Sigmoid colon (tissue), 4 donors: ENCODE results near the gene CMPK1.

Experiments
- EP300 ChIP-seq, 4 donors: sonication (generic); formaldehyde crosslinking; IDR thresholded peaks; one replicate each; pipeline ENCODE4 v1.6.1; 2017; ENCODE audit warnings: antibody characterized with exemption in 4 of 4
- POLR2A ChIP-seq, 2 donors: fragments of 450-650 bp; IDR thresholded peaks; one replicate each; pipeline ENCODE4 v1.6.1; 2016; ENCODE audit warnings: antibody characterized with exemption in 2 of 2, mild to moderate bottlenecking in 2 of 2, moderate library complexity in 2 of 2
- TF ChIP-seq, protein P1 (sequence below), 4 experiments: fragments of 450-650 bp in 3 of 4; fragments of 200-600 bp in 1 of 4; IDR thresholded peaks; one replicate each; pipeline ENCODE4 v1.5.1; 2016 to 2019; ENCODE audit warnings: antibody characterized with exemption in 4 of 4, mild to moderate bottlenecking in 3 of 4, moderate library complexity in 2 of 4

DNA sequence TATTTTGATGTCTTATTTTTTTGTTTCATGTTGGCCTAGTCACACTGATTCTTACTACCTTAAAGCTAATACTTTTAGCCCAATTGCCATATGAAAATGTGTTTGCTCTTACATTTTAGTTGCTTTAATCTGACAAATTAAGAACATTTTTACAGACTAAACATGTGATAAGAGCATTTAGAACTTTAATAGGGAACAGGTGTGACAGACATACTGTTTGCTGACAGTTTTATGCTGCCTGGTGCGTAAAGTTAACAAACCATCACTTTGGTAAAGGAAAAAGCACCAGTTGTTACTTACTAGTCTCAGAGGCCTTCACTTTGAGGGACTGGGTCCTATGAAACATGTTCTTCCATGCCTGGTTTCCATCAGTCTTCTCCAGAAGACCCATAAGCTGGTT, 14.7 kb downstream of the CMPK1 start:
- TF ChIP-seq, protein P1, sequence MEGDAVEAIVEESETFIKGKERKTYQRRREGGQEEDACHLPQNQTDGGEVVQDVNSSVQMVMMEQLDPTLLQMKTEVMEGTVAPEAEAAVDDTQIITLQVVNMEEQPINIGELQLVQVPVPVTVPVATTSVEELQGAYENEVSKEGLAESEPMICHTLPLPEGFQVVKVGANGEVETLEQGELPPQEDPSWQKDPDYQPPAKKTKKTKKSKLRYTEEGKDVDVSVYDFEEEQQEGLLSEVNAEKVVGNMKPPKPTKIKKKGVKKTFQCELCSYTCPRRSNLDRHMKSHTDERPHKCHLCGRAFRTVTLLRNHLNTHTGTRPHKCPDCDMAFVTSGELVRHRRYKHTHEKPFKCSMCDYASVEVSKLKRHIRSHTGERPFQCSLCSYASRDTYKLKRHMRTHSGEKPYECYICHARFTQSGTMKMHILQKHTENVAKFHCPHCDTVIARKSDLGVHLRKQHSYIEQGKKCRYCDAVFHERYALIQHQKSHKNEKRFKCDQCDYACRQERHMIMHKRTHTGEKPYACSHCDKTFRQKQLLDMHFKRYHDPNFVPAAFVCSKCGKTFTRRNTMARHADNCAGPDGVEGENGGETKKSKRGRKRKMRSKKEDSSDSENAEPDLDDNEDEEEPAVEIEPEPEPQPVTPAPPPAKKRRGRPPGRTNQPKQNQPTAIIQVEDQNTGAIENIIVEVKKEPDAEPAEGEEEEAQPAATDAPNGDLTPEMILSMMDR (IDR thresholded peaks at IDR 0.05), result no peak
- no peak for TF ChIP-seq EP300 (IDR thresholded peaks at IDR 0.05)
- TF ChIP-seq POLR2A (IDR thresholded peaks at IDR 0.05), result no peak
